ENCODE data around the gene MAGI3. TPM values are rescaled to one million over a fixed set of nuclear protein-coding genes. Genes with fewer than 3 reads are reported as not detected.

MAGI3 gene
- total RNA-seq, 1 experiment from 2014 or later: 27.6 TPM

GRCh38 chr1:113433184-113433583, 42.9 kb downstream of the MAGI3 start:
- no peaks in the 10 kb centered on the region for H3K9me3 ChIP-seq
- TF ChIP-seq CTCF (IDR thresholded peaks at IDR 0.05; ENCODE audit: insufficient read depth in 1 of 2, low read depth in 1 of 2, low read length in 1 of 2, severe bottlenecking in 1 of 2, unreplicated experiment in 1 of 2): no peak
- BruUV-seq (replicated peaks): no TSS peak
- Mint-ChIP-seq H3K27me3 (ENCODE audit: insufficient read depth, unreplicated experiment) (no peaks in the 10 kb centered on the region), H3K9me3 (ENCODE audit: unreplicated experiment) (no peaks in the 10 kb centered on the region), H3K4me1 (ENCODE audit: low read depth, unreplicated experiment) (peaks cover 15% of the 10 kb centered on the region), H3K36me3 (ENCODE audit: insufficient read depth, unreplicated experiment) (no peaks in the 10 kb centered on the region), H3K4me3 (ENCODE audit: unreplicated experiment) (no peak overlapping the region), H3K27ac (ENCODE audit: unreplicated experiment) (no peak overlapping the region)
- no peaks in the 10 kb centered on the region for H3K27me3 ChIP-seq (replicated peaks; ENCODE audit: control insufficient read depth, insufficient read depth, low read length)
- DNase-seq: no peak
- H3K36me3 ChIP-seq (ENCODE audit: control insufficient read depth, insufficient read depth, low read length): no peaks in the 10 kb centered on the region
- intact Hi-C loops (cut with micrococcal nuclease; ENCODE audit: unreplicated experiment): no loop called here
- no peak overlapping the region for H3K4me3 ChIP-seq (ENCODE audit: low read depth, low read length)
- H3K4me1 ChIP-seq: peaks cover 15% of the 10 kb centered on the region
- POLR2A ChIA-PET: no interaction called here
- CTCF ChIA-PET: no interaction called here

GRCh38 chr1:113434081-113434873, 44.0 kb downstream of the MAGI3 start:
- H3K9me3 ChIP-seq: no peaks in the 10 kb centered on the region
- DNase-seq: peak in 1 of 2 experiments; percentile 44
- ChIA-PET POLR2A (no interaction called here), CTCF (no interaction called here)
- H3K4me3 ChIP-seq (ENCODE audit: low read depth, low read length): no peak overlapping the region
- Mint-ChIP-seq H3K9me3 (ENCODE audit: unreplicated experiment) (no peaks in the 10 kb centered on the region), H3K36me3 (ENCODE audit: insufficient read depth, unreplicated experiment) (no peaks in the 10 kb centered on the region), H3K4me3 (ENCODE audit: unreplicated experiment) (peak overlapping the region; percentile 40), H3K4me1 (ENCODE audit: low read depth, unreplicated experiment) (peaks cover 26% of the 10 kb centered on the region), H3K27ac (ENCODE audit: unreplicated experiment) (no peak overlapping the region), H3K27me3 (ENCODE audit: insufficient read depth, unreplicated experiment) (no peaks in the 10 kb centered on the region)
- no peaks in the 10 kb centered on the region for H3K36me3 ChIP-seq (ENCODE audit: control insufficient read depth, insufficient read depth, low read length)
- BruUV-seq (replicated peaks): no TSS peak
- peaks cover 26% of the 10 kb centered on the region for H3K4me1 ChIP-seq
- no peaks in the 10 kb centered on the region for H3K27me3 ChIP-seq (replicated peaks; ENCODE audit: control insufficient read depth, insufficient read depth, low read length)
- intact Hi-C loops (cut with micrococcal nuclease; ENCODE audit: unreplicated experiment): no loop called here
- TF ChIP-seq CTCF (IDR thresholded peaks at IDR 0.05; ENCODE audit: insufficient read depth in 1 of 2, low read depth in 1 of 2, low read length in 1 of 2, severe bottlenecking in 1 of 2, unreplicated experiment in 1 of 2): no peak

GRCh38 chr1:113434874-113435175, 44.5 kb downstream of the MAGI3 start:
- no peak overlapping the region for H3K27ac Mint-ChIP-seq (ENCODE audit: unreplicated experiment)
- BruUV-seq (replicated peaks): no TSS peak
- Histone ChIP-seq H3K9me3 (no peaks in the 10 kb centered on the region), H3K4me1 (peaks cover 30% of the 10 kb centered on the region), H3K4me3 (ENCODE audit: low read depth, low read length) (no peak overlapping the region), H3K36me3 (ENCODE audit: control insufficient read depth, insufficient read depth, low read length) (no peaks in the 10 kb centered on the region), H3K27me3 (replicated peaks; ENCODE audit: control insufficient read depth, insufficient read depth, low read length) (no peaks in the 10 kb centered on the region)
- H3K27me3 Mint-ChIP-seq (ENCODE audit: insufficient read depth, unreplicated experiment): no peaks in the 10 kb centered on the region
- DNase-seq: no peak
- ChIA-PET CTCF (no interaction called here), POLR2A (no interaction called here)
- H3K4me1 Mint-ChIP-seq (ENCODE audit: low read depth, unreplicated experiment): peaks cover 29% of the 10 kb centered on the region
- no peaks in the 10 kb centered on the region for H3K36me3 Mint-ChIP-seq (ENCODE audit: insufficient read depth, unreplicated experiment)
- H3K4me3 Mint-ChIP-seq (ENCODE audit: unreplicated experiment): no peak overlapping the region
- TF ChIP-seq CTCF (IDR thresholded peaks at IDR 0.05; ENCODE audit: insufficient read depth in 1 of 2, low read depth in 1 of 2, low read length in 1 of 2, severe bottlenecking in 1 of 2, unreplicated experiment in 1 of 2): no peak
- no peaks in the 10 kb centered on the region for H3K9me3 Mint-ChIP-seq (ENCODE audit: unreplicated experiment)
- intact Hi-C loops (cut with micrococcal nuclease; ENCODE audit: unreplicated experiment): no loop called here
